HG02943 (cell line): ENCODE data around the gene NCKAP5L.

Experiments
- ATAC-seq: cut with Tn5 transposase; IDR thresholded peaks from one replicate; pipeline ENCODE4 v1.9.1; 2021; ENCODE audit warnings: mild to moderate bottlenecking, low read depth, moderate library complexity; ENCODE audit not compliant: unreplicated experiment

Gene NCKAP5L

DNA sequence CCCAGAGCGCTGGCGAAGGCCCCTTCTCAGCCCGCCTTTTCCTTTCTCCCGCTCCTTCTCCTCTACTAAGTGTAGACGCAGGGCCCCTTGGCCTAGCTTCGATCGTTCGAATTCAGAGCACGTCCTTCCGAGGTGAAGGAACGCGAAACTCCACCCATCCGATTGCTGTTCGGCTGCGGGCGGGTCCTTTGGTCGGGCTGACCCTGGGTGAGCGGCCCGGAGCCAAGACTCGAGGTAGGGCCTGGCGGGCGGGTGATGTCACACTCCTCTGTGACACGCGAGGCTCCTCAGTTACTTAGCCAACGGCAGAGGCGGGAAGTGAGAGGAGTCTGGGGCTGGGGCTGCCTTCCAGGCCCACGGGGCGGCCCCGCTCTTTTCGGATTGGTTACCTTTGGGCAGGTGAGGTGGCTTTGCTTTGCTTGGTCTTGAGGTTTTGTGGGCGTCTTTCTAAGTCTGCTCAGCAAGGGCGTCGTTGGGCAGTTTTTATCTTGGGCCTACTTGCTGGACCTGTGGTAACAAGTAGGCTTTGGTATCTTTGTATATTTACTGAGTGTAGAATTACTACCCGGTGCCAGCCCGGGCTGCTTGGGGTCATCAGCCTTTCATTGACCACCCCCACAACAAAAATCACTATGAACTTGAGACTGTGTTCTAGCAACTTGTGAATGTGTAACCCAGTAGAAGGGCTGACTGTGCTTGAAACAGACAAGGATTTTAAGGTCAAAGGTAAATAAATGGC is 86.2 kb downstream of the NCKAP5L start:
- ATAC-seq, result peak; percentile 40
